Measurements from ENCODE around the gene PCDH9.

PCDH9 gene

DNA sequence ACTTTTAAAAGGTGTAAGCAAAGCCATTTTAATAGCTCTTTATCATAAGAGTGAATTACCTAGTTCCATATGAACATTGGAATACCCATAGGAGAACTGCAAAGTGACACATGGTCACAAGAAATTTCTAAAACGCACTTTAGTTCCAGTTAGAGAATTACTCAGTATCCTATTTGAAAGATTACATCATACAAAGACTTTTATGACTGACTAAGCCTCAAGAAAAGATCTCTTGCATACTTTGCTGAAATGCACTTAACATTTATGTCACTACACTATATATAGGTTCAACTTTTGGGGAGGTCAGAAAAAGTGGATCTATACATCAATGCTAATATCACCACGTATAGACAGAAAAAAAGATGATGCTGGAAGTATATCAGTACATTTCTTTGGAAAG is 7.1 kb downstream of the PCDH9 start:
- Histone ChIP-seq H3K9me3 (ENCODE audit: low read length) (peaks cover 22% of the 10 kb centered on the region), H3K36me3 (ENCODE audit: insufficient read depth, low read length) (peaks cover 7% of the 10 kb centered on the region; the same call in 1 of the 2 replicates), H3K9me2 (ENCODE audit: low read depth, low read length) (no peaks in the 10 kb centered on the region), H3K79me2 (ENCODE audit: insufficient read depth, low read length) (no peaks in the 10 kb centered on the region), H3K27ac (ENCODE audit: low read depth, low read length, poor library complexity, severe bottlenecking) (peak overlapping the region; percentile 67), H4K20me1 (ENCODE audit: insufficient read depth, low read length) (no peaks in the 10 kb centered on the region), H3K4me3 (ENCODE audit: low read depth, low read length, poor library complexity, severe bottlenecking) (no peak overlapping the region), H2AFZ (ENCODE audit: low read length) (peak overlapping the region; percentile 95; the same call in 1 of the 2 replicates), H3K4me1 (ENCODE audit: insufficient read depth, low read length, severe bottlenecking) (peaks cover 46% of the 10 kb centered on the region), H3F3A (ENCODE audit: insufficient read depth, low read length) (no peaks in the 10 kb centered on the region), H3K27me3 (ENCODE audit: insufficient read depth, low read length) (no peaks in the 10 kb centered on the region), H3K4me2 (ENCODE audit: low read length) (peak overlapping the region; percentile 6; the same call in 1 of the 2 replicates), H3K9ac (ENCODE audit: low read length) (peak overlapping the region; percentile 39)
- TF ChIP-seq, protein P1, sequence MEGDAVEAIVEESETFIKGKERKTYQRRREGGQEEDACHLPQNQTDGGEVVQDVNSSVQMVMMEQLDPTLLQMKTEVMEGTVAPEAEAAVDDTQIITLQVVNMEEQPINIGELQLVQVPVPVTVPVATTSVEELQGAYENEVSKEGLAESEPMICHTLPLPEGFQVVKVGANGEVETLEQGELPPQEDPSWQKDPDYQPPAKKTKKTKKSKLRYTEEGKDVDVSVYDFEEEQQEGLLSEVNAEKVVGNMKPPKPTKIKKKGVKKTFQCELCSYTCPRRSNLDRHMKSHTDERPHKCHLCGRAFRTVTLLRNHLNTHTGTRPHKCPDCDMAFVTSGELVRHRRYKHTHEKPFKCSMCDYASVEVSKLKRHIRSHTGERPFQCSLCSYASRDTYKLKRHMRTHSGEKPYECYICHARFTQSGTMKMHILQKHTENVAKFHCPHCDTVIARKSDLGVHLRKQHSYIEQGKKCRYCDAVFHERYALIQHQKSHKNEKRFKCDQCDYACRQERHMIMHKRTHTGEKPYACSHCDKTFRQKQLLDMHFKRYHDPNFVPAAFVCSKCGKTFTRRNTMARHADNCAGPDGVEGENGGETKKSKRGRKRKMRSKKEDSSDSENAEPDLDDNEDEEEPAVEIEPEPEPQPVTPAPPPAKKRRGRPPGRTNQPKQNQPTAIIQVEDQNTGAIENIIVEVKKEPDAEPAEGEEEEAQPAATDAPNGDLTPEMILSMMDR (IDR thresholded peaks at IDR 0.05; ENCODE audit: low read length), result no peak
- no peak for TF ChIP-seq EZH2 (IDR thresholded peaks at IDR 0.05; ENCODE audit: borderline replicate concordance, low read length)

GRCh38 chr13:67221630-67222226 is 8.4 kb downstream of the PCDH9 start:
- Histone ChIP-seq H3K9me3 (ENCODE audit: low read length) (peaks cover 17% of the 10 kb centered on the region), H4K20me1 (ENCODE audit: insufficient read depth, low read length) (no peaks in the 10 kb centered on the region), H3K79me2 (ENCODE audit: insufficient read depth, low read length) (no peaks in the 10 kb centered on the region), H3K36me3 (ENCODE audit: insufficient read depth, low read length) (peaks cover 7% of the 10 kb centered on the region; the same call in 1 of the 2 replicates), H3K4me3 (ENCODE audit: low read depth, low read length, poor library complexity, severe bottlenecking) (no peak overlapping the region), H3K9me2 (ENCODE audit: low read depth, low read length) (no peaks in the 10 kb centered on the region), H3K27me3 (ENCODE audit: insufficient read depth, low read length) (no peaks in the 10 kb centered on the region), H3K4me1 (ENCODE audit: insufficient read depth, low read length, severe bottlenecking) (peaks cover 59% of the 10 kb centered on the region), H3K4me2 (ENCODE audit: low read length) (peak overlapping the region; percentile 38), H3F3A (ENCODE audit: insufficient read depth, low read length) (no peaks in the 10 kb centered on the region), H3K27ac (ENCODE audit: low read depth, low read length, poor library complexity, severe bottlenecking) (peak overlapping the region; percentile 67), H3K9ac (ENCODE audit: low read length) (no peak overlapping the region; the same call in 1 of the 2 replicates), H2AFZ (ENCODE audit: low read length) (peak overlapping the region; percentile 95)
- TF ChIP-seq, protein P1 (IDR thresholded peaks at IDR 0.05; ENCODE audit: low read length), result no peak
- no peak for TF ChIP-seq EZH2 (IDR thresholded peaks at IDR 0.05; ENCODE audit: borderline replicate concordance, low read length)

DNA sequence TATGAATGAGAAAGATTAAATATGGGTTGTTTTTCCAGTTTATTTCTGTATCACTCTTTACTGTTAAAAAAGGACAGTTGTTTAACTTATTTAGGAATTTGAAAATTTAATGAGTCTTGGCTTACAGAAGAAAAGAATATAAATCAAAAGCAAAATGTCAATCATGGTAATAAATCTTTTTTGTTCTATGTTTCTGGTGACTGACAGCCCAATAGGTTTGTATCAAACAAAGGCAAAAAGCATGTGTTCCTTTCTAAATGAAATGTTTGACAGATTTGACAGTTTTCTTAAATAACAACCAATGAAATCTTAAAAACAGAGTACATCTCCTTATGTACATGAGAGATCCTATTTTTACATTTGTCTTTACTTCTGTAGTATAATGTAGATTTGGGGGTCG is 11.0 kb downstream of the PCDH9 start:
- no peaks in the 10 kb centered on the region for H3F3A ChIP-seq (ENCODE audit: insufficient read depth, low read length)
- H3K4me2 ChIP-seq (ENCODE audit: low read length), result no peak overlapping the region
- no peaks in the 10 kb centered on the region for H3K79me2 ChIP-seq (ENCODE audit: insufficient read depth, low read length)
- H3K9me2 ChIP-seq (ENCODE audit: low read depth, low read length), result no peaks in the 10 kb centered on the region
- H3K9ac ChIP-seq (ENCODE audit: low read length), result no peak overlapping the region
- H3K4me3 ChIP-seq (ENCODE audit: low read depth, low read length, poor library complexity, severe bottlenecking), result no peak overlapping the region
- H3K36me3 ChIP-seq (ENCODE audit: insufficient read depth, low read length), result peaks cover 7% of the 10 kb centered on the region; the same call in 1 of the 2 replicates
- no peaks in the 10 kb centered on the region for H4K20me1 ChIP-seq (ENCODE audit: insufficient read depth, low read length)
- H3K27me3 ChIP-seq (ENCODE audit: insufficient read depth, low read length), result no peaks in the 10 kb centered on the region
- no peak overlapping the region for H3K27ac ChIP-seq (ENCODE audit: low read depth, low read length, poor library complexity, severe bottlenecking)
- TF ChIP-seq EZH2 (IDR thresholded peaks at IDR 0.05; ENCODE audit: borderline replicate concordance, low read length), result no peak
- TF ChIP-seq, protein P1 (IDR thresholded peaks at IDR 0.05; ENCODE audit: low read length), result no peak
- H3K4me1 ChIP-seq (ENCODE audit: insufficient read depth, low read length, severe bottlenecking), result peaks cover 46% of the 10 kb centered on the region
- peaks cover 13% of the 10 kb centered on the region; the same call in 1 of the 2 replicates for H3K9me3 ChIP-seq (ENCODE audit: low read length)
- H2AFZ ChIP-seq (ENCODE audit: low read length), result no peak overlapping the region; the same call in 1 of the 2 replicates

All from OCI-LY1 (cell line).